Neuronal stem cell (in vitro differentiated cells): ENCODE data around the gene MYH9.

Experiments
- DNase-seq: peaks from one replicate; pipeline ENCODE4 v3.0.0-alpha.2; 2013; ENCODE audit warnings: low spot score
- H2AFZ ChIP-seq: one replicate; pipeline ENCODE4 v1.6.1; 2013; ENCODE audit warnings: mild to moderate bottlenecking, low read length, inconsistent platforms
- H2AK5ac ChIP-seq: 2 replicates; pipeline ENCODE4 v1.6.1; 2013; ENCODE audit warnings: low read depth, mild to moderate bottlenecking, inconsistent platforms, low read length, moderate library complexity, mixed read lengths
- H2BK120ac ChIP-seq: 2 replicates; pipeline ENCODE4 v1.6.1; 2013; ENCODE audit warnings: low read depth, mild to moderate bottlenecking, inconsistent platforms, low read length, moderate library complexity, mixed read lengths
- H2BK12ac ChIP-seq: one replicate; pipeline ENCODE4 v1.6.1; 2013; ENCODE audit warnings: low read length, inconsistent platforms
- H2BK15ac ChIP-seq: 2 replicates; pipeline ENCODE4 v1.6.1; 2013; ENCODE audit warnings: mild to moderate bottlenecking, low read length, inconsistent platforms, mixed read lengths
- H2BK5ac ChIP-seq: one replicate; pipeline ENCODE4 v1.6.1; 2013; ENCODE audit warnings: inconsistent platforms, mild to moderate bottlenecking, low read length, moderate library complexity
- H3K14ac ChIP-seq: one replicate; pipeline ENCODE4 v1.6.1; 2013; ENCODE audit warnings: low read length, inconsistent platforms
- H3K18ac ChIP-seq: 2 replicates; pipeline ENCODE4 v1.6.1; 2013; ENCODE audit warnings: low read length, inconsistent platforms
- H3K23ac ChIP-seq: 2 replicates; pipeline ENCODE4 v1.6.1; 2013; ENCODE audit warnings: low read depth, mild to moderate bottlenecking, mixed read lengths, low read length, inconsistent platforms; ENCODE audit not compliant: poor library complexity
- H3K27ac ChIP-seq: replicated peaks from 3 replicates; pipeline ENCODE4 v1.5.1; 2013; ENCODE audit warnings: low read length, inconsistent platforms
- H3K27me3 ChIP-seq, 3 experiments: 2 replicates each; pipeline ENCODE4 v1.6.1; 2013; ENCODE audit warnings: low read length in 3 of 3, mild to moderate bottlenecking in 2 of 3, inconsistent platforms in 1 of 3, low read depth in 1 of 3, mixed read lengths in 1 of 3, moderate library complexity in 1 of 3; ENCODE audit not compliant: control insufficient read depth in 3 of 3, insufficient read depth in 3 of 3
- H3K36me3 ChIP-seq, 2 donors: replicated peaks in 1 of 2; 2 replicates each; pipeline ENCODE4 v1.6.1; 2013; ENCODE audit warnings: low read length in 2 of 2; ENCODE audit not compliant: control insufficient read depth in 2 of 2, insufficient read depth in 2 of 2
- H3K4ac ChIP-seq: 2 replicates; pipeline ENCODE4 v1.6.1; 2013; ENCODE audit warnings: inconsistent platforms, mild to moderate bottlenecking, low read length, moderate library complexity
- H3K4me1 ChIP-seq, 2 donors: 1 replicate in 1 of 2; 2 replicates in 1 of 2; pipeline ENCODE4 v1.6.1; 2013; ENCODE audit warnings: low read length in 2 of 2, low read depth in 1 of 2; ENCODE audit not compliant: control insufficient read depth in 2 of 2, insufficient read depth in 1 of 2
- H3K4me2 ChIP-seq: one replicate; pipeline ENCODE4 v1.6.1; 2013; ENCODE audit warnings: mild to moderate bottlenecking, low read length, inconsistent platforms; ENCODE audit not compliant: insufficient read depth, poor library complexity, severe bottlenecking
- H3K4me3 ChIP-seq, 2 donors: 2 replicates each; pipeline ENCODE4 v1.5.1; 2013; ENCODE audit warnings: low read length in 2 of 2, mild to moderate bottlenecking in 2 of 2, inconsistent platforms in 1 of 2, moderate library complexity in 1 of 2
- H3K79me1 ChIP-seq: one replicate; pipeline ENCODE4 v1.6.1; 2013; ENCODE audit warnings: low read depth, mild to moderate bottlenecking, inconsistent platforms, low read length, moderate library complexity
- H3K9ac ChIP-seq: one replicate; pipeline ENCODE4 v1.6.1; 2013; ENCODE audit warnings: mild to moderate bottlenecking, low read depth, low read length, inconsistent platforms; ENCODE audit not compliant: poor library complexity
- H3K9me3 ChIP-seq, 2 donors: replicated peaks in 1 of 2; 2 replicates each; pipeline versions ENCODE3 to v1.6.1; 2013; ENCODE audit warnings: low read length in 2 of 2, mild to moderate bottlenecking in 2 of 2, inconsistent platforms in 1 of 2, low read depth in 1 of 2, mixed read lengths in 1 of 2, moderate library complexity in 1 of 2; ENCODE audit not compliant: control insufficient read depth in 2 of 2, insufficient read depth in 1 of 2
- H4K8ac ChIP-seq: one replicate; pipeline ENCODE4 v1.6.1; 2013; ENCODE audit warnings: low read depth, mild to moderate bottlenecking, inconsistent platforms, low read length, moderate library complexity
- H4K91ac ChIP-seq: one replicate; pipeline ENCODE4 v1.6.1; 2013; ENCODE audit warnings: low read length, low read depth, mild to moderate bottlenecking, inconsistent platforms; ENCODE audit not compliant: poor library complexity
- WGBS, 2 donors: extraction: QIAGEN DNeasy Blood & Tissue Kit; methylation state at CpG; one replicate each; pipeline ENCODE4 v1.1.7; 2013; ENCODE audit warnings: missing lambda C conversion rate in 2 of 2, mixed read lengths in 1 of 2; ENCODE audit not compliant: insufficient read length in 2 of 2, insufficient replicate concordance in 1 of 2; ENCODE audit errors: extremely low coverage in 2 of 2; 5-methylcytosine and 5-hydroxymethylcytosine counted together

Gene MYH9

GRCh38 chr22:36398601-36399471 lies 11.1 kb upstream of the MYH9 start:
- H3K79me1 ChIP-seq = peaks cover 2% of the 10 kb centered on the region

GRCh38 chr22:36397131-36398093 lies 9.6 kb upstream of the MYH9 start:
- H3K23ac ChIP-seq = no peak overlapping the region
- H3K18ac ChIP-seq = no peak overlapping the region
- H3K36me3 ChIP-seq = no peaks in the 10 kb centered on the region
- H3K4me1 ChIP-seq = peaks cover 0 to 3% of the 10 kb centered on the region in 2 donors
- H3K79me1 ChIP-seq = peaks cover 2% of the 10 kb centered on the region
- H2BK5ac ChIP-seq = no peak overlapping the region
- no peak overlapping the region for H2BK120ac ChIP-seq
- H4K91ac ChIP-seq = no peak overlapping the region
- H3K27me3 ChIP-seq = no peaks in the 10 kb centered on the region
- no peak overlapping the region for H4K8ac ChIP-seq
- no peak for DNase-seq
- no CpG with 5 or more reads among the region's 13 CpGs for WGBS, 2 donors
- no peak overlapping the region for H3K4me2 ChIP-seq
- H3K9me3 ChIP-seq = no peaks in the 10 kb centered on the region
- no peak overlapping the region for H2AFZ ChIP-seq
- H3K14ac ChIP-seq = no peak overlapping the region
- no peak overlapping the region for H3K27ac ChIP-seq
- H2BK15ac ChIP-seq = no peak overlapping the region
- no peak overlapping the region for H2AK5ac ChIP-seq
- no peak overlapping the region for H3K9ac ChIP-seq
- no peak overlapping the region for H2BK12ac ChIP-seq
- H3K4ac ChIP-seq = no peak overlapping the region
- no peak overlapping the region for H3K4me3 ChIP-seq

More at GRCh38 chr22:36398601-36399471, 11.1 kb upstream of the MYH9 start:
- no peak overlapping the region for H2BK5ac ChIP-seq
- no peak overlapping the region for H3K4me2 ChIP-seq
- H3K18ac ChIP-seq = no peak overlapping the region
- no peak overlapping the region for H4K91ac ChIP-seq
- peak overlapping the region; percentile 58 for H2BK12ac ChIP-seq
- H3K14ac ChIP-seq = no peak overlapping the region
- H4K8ac ChIP-seq = no peak overlapping the region
- H3K9ac ChIP-seq = no peak overlapping the region
- H2BK15ac ChIP-seq = no peak overlapping the region
- H3K36me3 ChIP-seq = no peaks in the 10 kb centered on the region
- no peak overlapping the region for H3K4ac ChIP-seq
- no peak overlapping the region for H3K4me3 ChIP-seq
- H3K23ac ChIP-seq = no peak overlapping the region
- DNase-seq = no peak
- peak overlapping the region; percentile 84 for H2AK5ac ChIP-seq
- H3K4me1 ChIP-seq = peaks cover 0 to 3% of the 10 kb centered on the region in 2 donors
- H3K27me3 ChIP-seq = no peaks in the 10 kb centered on the region
- H2AFZ ChIP-seq = no peak overlapping the region
- H3K9me3 ChIP-seq = no peaks in the 10 kb centered on the region
- H2BK120ac ChIP-seq = no peak overlapping the region
- WGBS, 2 donors = no CpG with 5 or more reads among the region's 10 CpGs
- H3K27ac ChIP-seq = no peak overlapping the region

GRCh38 chr22:36395915-36396314 lies 8.1 kb upstream of the MYH9 start:
- Histone ChIP-seq H3K4me2 (no peak overlapping the region), H3K4ac (no peak overlapping the region), H3K27ac (no peak overlapping the region), H2BK5ac (no peak overlapping the region), H3K9me3 (peaks cover 0 to 2% of the 10 kb centered on the region in 2 donors), H2AK5ac (no peak overlapping the region), H3K4me3 (no peak overlapping the region), H2AFZ (no peak overlapping the region), H3K27me3 (no peaks in the 10 kb centered on the region), H4K8ac (no peak overlapping the region), H4K91ac (no peak overlapping the region), H3K23ac (no peak overlapping the region), H3K4me1 (peaks cover 0 to 3% of the 10 kb centered on the region in 2 donors), H2BK12ac (no peak overlapping the region), H3K18ac (no peak overlapping the region), H2BK15ac (no peak overlapping the region), H2BK120ac (no peak overlapping the region), H3K9ac (no peak overlapping the region), H3K79me1 (peaks cover 2% of the 10 kb centered on the region), H3K36me3 (no peaks in the 10 kb centered on the region), H3K14ac (no peak overlapping the region)
- WGBS, 2 donors = no CpG with 5 or more reads among the region's 2 CpGs
- no peak for DNase-seq
